ENCODE measurements around the gene TMEM119.
"Not testable (repeated sequence)": the region's sequence is repeated elsewhere in the genome, so short reads cannot be mapped to it uniquely, and the experiment has no call there.

The TMEM119 gene

DNA sequence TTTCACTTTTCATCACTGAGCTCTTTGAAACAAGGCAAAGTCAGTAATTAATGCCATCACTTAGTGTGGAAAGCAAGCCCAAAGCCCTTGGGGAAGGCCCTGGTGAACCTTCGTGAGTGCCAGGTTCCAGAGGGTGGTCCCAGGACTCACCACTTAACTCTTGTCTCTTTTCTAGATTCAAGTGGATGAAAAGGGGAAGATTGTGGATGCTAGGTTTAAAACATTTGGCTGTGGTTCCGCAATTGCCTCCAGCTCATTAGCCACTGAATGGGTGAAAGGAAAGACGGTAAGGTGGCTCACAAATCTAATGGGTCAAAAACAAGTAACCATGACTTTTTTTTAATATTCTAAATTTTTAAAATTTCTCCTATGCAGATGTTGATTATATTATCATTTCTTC is 32.7 kb downstream of the TMEM119 start:
- DNase-seq (ENCODE audit: low read depth in 2 of 2) = no peak

DNA sequence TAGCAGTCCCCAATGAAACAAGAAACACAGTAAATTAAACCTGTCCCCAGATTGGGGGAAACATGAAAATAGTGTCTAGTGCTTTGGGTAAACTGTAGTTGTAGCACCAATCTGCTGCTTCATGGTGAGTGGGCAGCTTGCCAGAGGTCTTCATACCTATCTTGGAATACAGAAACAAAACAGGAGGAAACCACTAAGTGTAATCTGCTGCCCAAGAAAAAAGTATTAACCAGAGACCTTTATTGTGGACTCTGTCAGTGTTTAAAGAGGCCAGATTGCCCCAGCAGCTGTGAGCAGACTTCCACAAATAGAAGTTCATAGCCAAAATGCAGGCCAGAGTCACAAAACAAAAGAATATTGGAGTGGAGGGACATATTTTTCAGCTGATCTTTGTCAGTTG is 33.2 kb downstream of the TMEM119 start:
- DNase-seq (ENCODE audit: low read depth in 2 of 2) = no peak

DNA sequence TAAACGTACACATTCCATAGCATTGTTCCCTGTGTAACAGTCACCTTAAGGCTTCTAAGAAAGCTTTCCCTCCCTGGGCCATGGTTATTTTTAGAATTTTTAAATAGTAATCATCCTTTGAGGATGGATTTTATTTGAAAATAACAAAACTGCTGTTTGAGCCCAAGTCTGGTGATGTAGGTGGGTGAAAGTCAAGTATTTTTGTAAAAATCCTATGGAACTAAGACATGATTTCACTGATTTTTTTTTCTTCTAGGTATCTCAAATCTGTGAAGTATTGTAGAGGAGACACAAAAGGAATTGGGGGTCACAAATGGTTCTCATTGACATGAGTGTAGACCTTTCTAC is 34.1 kb downstream of the TMEM119 start:
- DNase-seq (ENCODE audit: low read depth in 2 of 2) = no peak

DNA sequence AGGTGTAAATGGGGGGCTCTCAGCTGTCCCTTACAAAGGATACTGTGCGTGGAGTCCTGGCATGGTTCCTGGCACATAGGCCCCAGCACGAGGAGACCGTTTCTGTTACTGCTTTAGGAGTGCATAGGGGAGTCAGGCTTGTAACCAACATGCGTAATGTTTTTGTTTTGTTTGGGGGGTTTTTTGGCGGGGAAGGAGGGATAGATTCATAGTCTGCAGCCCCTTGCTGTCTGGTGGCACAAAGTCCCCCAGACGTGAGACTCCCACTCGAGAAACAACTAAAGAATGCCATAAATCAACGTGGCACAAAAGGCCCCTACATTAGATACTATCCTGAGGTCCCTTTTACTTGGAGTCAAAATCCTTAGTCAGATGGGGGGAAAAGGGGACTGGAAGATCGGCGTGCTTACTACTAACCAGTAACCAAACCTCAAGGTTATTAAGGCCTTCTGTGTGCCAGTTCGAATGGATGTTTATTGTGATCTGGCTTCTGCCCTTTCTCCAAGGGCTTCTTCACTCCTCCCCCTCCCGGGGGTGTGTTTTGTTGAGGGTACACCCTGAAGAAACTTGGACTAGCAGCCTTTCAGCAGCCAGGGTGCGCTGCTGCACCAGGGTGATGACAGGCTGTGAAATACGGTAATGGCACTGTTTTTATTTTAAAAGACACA is 34.6 kb downstream of the TMEM119 start:
- peak; percentile 74 to 75 for DNase-seq (ENCODE audit: low read depth in 2 of 2)

DNA sequence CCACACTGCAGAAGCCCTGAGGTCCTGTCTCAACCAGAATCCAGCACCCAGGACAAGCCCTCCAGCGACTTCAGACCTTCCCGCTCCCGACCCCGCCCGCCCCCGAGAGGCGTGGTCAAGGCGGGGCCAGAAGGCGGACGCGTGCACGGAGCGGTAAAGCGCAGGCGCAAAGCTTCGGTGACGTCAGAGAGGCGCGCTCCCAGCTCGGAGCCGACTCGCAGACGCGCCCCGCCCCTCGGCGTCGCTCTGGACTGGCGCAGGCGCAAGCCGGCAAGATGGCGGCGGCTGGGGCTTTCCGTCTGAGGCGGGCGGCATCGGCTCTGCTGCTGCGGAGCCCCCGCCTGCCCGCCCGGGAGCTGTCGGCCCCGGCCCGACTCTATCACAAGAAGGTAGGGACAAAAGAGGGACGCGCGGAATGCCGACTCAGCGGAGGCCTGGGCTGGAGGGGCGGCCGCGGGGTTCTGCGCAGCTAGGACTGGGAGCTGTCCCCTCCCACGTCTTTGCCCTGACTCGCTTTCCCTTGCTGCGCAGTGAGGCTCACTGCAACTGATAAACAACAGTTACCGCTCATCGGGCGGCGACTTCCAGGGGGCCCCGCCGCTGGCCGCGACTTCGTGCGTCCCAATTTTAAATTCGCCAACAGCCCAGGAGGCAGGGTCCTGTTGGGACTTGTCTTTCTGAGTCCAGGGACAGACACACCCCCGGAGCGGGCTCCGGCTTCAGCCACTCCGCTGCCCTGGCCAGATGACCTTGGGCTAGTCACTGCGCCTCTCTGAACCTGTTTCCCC is 35.3 kb downstream of the TMEM119 start, which contains the start of gene ISCU:
Gene ISCU (plus strand): TSS at position 249 of the 788 bp plus-strand sequence. CDS start 27 bp downstream, at position 276.
- peak; percentile 91 to 94 for DNase-seq (ENCODE audit: low read depth in 2 of 2)

DNA sequence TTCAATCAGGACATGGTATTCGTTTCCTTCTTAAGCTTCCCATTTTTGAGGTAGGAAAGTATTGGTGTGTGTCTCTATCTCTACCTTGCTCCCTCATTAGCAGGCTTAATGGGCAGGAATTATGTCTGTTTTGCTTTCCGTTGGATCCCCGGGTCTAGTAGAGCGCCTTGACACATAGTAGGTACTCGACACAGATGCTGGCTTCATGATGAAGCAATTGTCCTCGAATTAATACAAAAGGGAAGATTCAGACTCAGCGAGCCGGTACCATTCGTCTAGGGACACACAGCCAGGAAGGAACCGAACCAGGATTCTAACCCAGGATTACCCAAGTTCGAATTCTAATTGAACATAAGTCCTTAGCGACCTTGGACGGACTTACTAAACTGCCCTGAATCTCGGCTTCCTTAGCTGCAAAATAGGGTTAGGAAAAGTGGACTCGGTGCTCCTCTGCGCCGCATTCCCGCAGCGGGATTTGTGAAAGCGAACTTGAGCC is 36.0 kb downstream of the TMEM119 start:
- no peak for DNase-seq (ENCODE audit: low read depth in 2 of 2)

DNA sequence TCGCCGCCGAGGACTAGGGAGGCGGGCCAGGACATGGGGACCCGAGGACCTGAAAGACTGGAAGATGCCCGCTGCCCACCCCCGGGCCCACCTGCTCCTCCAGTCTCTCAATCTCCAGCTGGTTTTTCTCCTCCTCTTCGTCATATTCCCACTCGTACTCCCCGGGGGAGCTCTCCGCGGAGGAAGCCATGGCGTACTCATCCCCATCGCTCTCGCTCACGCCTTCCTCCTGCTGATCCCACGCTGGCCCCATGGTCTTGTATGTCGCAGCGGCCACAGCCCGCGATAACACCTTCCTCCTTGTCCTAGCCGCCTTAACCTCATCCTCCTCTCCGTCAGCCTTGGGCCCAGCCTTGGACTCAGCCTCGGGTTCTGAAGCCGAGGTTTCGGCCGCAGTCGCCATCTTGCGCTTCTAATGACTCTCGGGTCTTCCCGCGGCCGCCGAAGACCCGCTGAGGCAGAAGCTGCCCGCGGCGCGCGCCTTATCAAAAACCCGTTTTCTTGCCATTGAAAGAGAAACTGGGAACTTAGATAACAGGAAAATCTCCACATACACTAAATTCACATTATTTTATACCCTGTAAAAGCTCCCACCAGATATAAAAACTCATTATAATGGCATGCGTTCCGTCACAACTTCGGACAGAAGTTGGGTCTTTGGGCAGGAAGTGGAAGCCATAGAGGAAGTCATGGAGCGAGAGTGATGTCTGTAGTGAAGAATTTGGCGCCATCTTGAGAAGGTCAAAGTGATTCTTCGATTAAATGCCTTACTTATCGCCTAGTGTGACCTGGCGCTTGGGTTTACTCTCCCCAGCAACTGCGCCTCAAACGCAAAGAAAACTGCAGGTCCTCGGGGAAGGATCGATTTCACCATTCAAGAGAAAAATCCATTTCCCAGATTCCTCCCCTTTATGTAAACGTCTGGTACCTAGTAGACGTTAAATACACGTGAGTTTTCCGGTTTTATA is 36.8 kb downstream of the TMEM119 start, which contains the start of gene SART3:
Gene SART3 (minus strand): TSS at position 422 of the 968 bp plus-strand sequence. CDS start 19 bp downstream, at position 403.
- peak; percentile 71 to 72 for DNase-seq (ENCODE audit: low read depth in 2 of 2)

DNA sequence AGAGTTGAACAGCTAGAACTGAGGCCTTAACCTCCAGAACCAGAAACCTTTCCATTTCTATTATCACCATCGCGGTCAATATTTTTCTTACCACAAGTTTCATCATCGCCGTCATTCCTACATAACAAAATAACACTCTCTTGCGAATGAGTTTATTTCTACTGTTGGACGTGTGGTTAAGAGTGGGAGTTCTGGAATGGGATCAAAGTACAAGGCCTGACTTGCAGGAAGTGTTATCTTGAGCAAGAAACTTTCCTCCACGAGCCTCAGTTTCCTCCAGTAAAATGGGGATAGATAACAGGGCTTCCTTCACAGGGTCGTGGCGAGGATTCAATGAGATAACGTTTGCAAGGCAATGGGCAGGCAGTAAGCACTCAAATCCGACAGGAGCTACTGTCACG is 37.6 kb downstream of the TMEM119 start:
- DNase-seq (ENCODE audit: low read depth in 2 of 2) = no peak

DNA sequence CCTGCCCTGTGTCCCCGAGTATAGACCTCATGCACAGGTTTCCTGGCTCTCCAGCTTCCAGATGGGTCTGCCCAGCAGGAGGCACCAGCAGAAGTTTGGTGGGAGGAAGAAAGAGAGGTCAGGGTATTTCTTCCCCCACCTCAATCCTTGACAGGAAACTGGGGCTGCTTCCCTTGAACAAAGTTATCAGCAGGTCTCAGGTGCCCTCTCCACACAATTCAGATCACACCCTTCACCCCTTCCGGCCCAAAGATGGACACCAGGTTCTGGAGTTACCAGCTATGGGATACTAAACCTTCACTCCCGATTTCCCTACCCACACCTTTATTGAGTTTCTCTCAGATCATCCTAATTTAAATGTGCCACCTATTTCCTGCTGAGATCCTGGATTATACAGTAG is 38.1 kb downstream of the TMEM119 start:
- DNase-seq (ENCODE audit: low read depth in 2 of 2) = no peak

DNA sequence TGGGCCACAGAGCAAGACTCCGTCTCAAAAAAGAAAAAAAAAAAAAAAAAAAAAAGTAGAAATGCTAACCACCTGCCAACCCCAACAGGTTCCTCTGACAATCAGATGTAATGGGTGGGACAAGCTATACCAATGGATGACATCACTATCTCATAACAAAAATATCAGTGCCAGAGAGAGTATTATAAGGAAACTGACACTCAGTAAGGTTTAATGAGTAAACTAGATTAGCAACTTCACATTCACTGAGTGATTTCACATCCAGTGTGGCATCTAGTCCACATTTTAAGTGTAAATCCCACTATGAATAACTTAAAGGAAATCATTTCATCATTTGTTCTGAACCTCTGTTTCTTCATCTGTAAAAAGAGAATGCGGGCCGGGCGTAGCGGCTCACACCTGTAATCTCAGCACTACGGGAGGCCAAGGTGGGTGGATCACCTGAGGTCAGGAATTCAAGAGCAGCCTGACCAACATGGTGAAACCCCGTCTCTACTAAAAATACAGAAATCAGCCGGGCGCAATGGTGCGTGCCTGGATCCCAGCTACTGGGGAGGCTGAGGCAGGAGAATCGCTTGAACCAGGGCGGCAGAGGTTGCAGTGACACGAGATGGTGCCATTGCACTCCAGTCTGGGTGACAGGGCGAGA is 38.8 kb downstream of the TMEM119 start:
- no peak for DNase-seq (ENCODE audit: low read depth in 2 of 2)

DNA sequence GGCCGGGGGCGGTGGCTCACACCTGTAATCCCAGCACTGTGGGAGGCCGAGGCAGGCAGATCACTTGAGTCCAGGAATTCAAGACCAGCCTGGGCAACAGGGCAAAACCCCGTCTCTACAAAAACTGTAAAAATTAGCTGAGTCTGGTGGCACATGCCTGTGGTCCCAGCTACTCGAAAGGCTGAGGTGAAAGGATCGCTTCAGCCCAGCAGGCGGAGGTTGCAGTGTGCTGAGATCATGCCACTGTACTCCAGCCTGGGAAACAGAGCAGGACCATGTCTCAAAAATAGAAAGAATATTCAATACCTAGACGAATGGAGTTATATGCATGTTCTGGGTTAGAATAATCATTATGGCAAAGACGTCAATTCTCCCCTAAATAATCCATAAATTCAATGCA is 42.5 kb downstream of the TMEM119 start:
- not testable (repeated sequence) for DNase-seq (ENCODE audit: low read depth in 2 of 2)

DNA sequence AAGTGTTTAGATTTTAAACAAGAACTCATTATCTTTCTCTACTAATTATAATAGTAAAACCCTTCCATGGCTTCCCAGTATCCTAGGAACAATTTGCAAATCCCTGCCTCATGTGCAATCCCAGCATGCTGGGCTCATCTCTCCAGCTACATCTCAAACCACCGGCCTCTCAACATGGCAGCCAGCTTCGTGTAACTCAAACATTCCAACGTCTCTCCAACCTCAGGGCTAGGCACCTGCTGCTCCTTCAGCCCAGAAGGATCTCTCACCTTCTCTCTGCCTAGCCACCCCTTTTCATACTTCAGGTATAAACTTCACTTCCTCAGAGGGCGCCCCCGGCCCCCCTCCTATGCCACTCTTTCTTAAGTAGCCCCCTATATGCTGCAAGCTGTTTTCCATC is 44.1 kb downstream of the TMEM119 start:
- no peak for DNase-seq (ENCODE audit: low read depth in 2 of 2)

DNA sequence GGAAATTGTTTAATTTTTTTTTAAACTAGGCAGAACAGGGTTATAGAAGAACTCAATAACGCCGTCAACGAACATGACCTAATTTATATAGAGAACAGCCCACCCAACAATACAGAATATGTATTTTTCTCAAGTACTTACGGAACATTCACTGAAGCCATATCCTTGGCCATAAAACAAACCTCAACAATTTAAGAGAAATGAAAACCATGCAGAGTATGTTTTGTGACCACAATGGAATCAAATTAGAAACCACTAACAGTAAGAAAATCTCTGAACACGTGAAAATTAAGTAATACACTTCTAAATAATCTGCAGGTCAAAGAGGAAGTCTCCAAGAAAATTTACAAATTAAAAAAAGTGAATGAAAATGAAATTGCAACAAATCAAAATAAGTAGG is 46.3 kb downstream of the TMEM119 start:
- peak; percentile 56 to 62 for DNase-seq (ENCODE audit: low read depth in 2 of 2)

DNA sequence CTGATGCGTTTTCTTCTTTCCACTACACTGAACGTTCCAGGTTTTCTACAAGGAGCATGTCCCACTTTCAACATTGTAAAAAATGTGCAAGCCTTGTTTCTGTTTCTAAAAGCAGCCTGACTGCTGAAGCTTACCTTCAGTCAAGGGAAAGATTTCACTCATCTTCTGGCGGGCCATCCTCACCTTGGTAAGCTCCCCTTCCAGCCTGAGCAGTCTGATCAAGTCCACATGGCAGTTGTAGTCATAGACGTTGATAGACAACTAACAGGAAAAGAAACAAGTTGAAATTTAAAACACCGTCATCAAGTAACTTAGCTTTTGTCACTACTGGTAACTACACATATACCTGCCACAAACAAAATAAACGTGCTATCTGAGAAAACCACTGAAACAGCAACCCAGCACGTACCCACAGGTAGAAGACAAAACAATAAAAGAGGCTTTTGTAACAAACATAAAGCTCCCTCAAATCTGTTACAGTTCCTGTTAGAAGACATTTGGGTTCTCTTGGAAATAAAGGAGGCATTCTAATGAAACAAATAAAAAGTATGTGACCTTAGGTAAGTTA is 48.8 kb downstream of the TMEM119 start:
- DNase-seq (ENCODE audit: low read depth in 2 of 2) = no peak

DNA sequence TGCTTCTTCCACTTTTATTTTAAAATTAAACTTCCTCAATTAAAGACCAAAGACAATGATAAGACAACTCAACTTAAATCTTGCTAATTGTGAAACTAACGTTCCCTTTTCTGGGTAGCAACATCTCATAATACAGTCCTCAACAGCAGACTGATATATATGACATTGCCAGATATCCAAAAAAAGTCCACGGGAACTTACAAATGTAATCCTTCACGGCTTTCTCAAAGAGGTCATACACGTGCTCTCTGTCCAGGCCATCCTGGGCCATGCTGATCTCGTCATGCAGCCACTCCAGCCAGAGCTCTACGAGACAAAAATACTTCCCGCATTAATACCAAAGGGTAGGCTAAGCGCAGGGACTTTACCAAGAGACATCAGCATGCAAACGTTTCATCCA is 50.2 kb downstream of the TMEM119 start:
- no peak for DNase-seq (ENCODE audit: low read depth in 2 of 2)

DNA sequence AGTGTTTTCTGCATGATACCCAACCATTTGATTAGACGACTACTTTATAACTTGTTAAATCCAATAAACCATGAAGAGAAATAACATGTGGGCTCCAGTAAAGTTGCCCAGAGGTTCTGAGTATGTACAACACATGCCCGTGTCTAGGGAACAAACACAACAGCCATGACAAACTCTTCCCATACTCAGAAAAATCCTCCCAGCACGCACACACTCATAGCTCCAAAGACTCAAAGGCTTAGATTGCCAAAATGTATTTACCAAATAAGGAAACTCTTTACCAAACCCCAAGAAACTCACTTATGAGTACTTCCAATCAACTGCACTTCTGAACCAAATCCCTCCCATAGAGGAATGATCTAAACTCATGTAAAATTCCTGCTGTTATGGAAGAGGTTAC is 54.2 kb downstream of the TMEM119 start:
- DNase-seq (ENCODE audit: low read depth in 2 of 2) = no peak

DNA sequence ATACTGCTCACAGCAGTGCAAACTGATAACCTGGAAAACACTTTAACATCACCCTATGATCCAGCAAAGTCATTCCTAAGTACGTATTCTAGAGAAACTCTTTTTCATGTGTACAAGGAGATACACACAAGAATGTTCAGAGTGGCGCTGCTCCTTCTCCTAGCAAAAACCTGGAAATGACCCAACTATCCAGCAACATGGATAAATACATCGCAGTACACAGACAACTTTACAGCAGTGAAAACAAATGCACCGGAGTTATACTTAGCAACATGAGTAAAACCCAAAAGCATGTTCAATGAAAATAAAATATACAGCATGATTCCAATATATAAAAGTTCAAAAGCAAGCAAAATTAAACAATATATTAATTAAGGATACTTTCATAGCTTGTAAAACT is 55.6 kb downstream of the TMEM119 start:
- no peak for DNase-seq (ENCODE audit: low read depth in 2 of 2)
